Mucosa of descending colon (tissue), 3 donors: ENCODE measurements around the gene SFXN5. TPM values are rescaled to one million over a fixed set of nuclear protein-coding genes. Genes with fewer than 3 reads are reported as not detected.

Experiments used
- ATAC-seq: fragments of 200-7000 bp; cut with Tn5 transposase; one replicate; pipeline ENCODE4 v1.9.1; 2020; ENCODE audit warnings: mild to moderate bottlenecking, moderate library complexity
- DNase-seq, 3 donors: peaks; one replicate each; pipeline ENCODE4 v3.0.0-alpha.2; 2020
- H3K36me3 ChIP-seq: fragments of 200-600 bp; one replicate; pipeline ENCODE4 v1.8.0; 2021; ENCODE audit warnings: low read depth, mild to moderate bottlenecking
- H3K4me1 ChIP-seq: fragments of 200-600 bp; one replicate; pipeline ENCODE4 v1.8.0; 2021; ENCODE audit warnings: low read depth, mild to moderate bottlenecking
- H3K4me3 ChIP-seq: fragments of 200-600 bp; one replicate; pipeline ENCODE4 v1.8.0; 2021; ENCODE audit warnings: mild to moderate bottlenecking
- H3K9me3 ChIP-seq: fragments of 200-600 bp; one replicate; pipeline ENCODE4 v1.8.0; 2021; ENCODE audit warnings: mild to moderate bottlenecking
- intact Hi-C, 2 donors: fragments of 100-400 bp; cut with DNase I in 1 of 2; cut with micrococcal nuclease in 1 of 2; formaldehyde crosslinking; loops; one replicate each; pipeline versions ENCODE4 v1.11.0 to v1.11.1; 2022; cut with DNase I, micrococcal nuclease
- total RNA-seq, 3 donors: library from RNA; stranded (reverse); fragmentation: NEBNext Ultra II Directional in 2 of 3; extraction: Animal tissue kit (Norgen Biotek cat#: 25700) in 2 of 3; gene quantifications; one replicate each; pipeline versions ENCODE4 v1.2.1 to v1.2.4, GENCODE V29; 2021 to 2023
- TF ChIP-seq, protein P1 (sequence below): fragments of 200-600 bp; IDR thresholded peaks from one replicate; pipeline ENCODE4 v1.8.0; 2022; ENCODE audit warnings: antibody characterized with exemption, mild to moderate bottlenecking
- donor health status: DM: no; HTN: no; CAD: no; lungs with moderate emphysema.
- donor health status: DM: no; HTN: no; CAD: no.
- donor health status: DM: no; HTN: yes; CAD: no.

The SFXN5 gene
- total RNA-seq, 3 donors from 2014 or later, result 22.2 to 30.9 (median 27.5) TPM

- ATAC-seq, result no peak
- intact Hi-C loops, result no loop called here
Observed at GRCh38 chr2:73092146-73092783, 20.8 kb upstream of the SFXN5 start.

DNA sequence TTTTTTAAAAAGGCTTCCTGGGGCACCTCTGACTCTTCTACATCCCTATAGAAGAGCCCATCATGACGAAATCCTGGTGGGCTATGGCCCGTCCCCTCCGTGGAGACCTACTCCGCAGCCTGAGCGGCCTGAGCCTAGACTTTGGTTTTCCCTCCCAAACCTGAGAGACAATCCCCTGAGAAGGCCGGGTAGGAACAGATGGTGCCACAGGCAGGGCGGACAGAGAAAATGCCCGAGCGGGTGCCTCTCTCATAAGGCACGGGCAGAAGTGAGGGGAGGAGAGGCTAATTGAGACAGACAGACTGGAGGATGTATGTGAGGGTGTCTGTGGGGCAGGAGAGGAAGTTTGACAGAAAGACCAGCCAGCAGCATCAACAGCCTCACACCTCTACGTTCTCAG, 20.2 kb upstream of the SFXN5 start:
- no peaks in the 10 kb centered on the region for H3K9me3 ChIP-seq
- intact Hi-C loops, result no loop called here
- no peaks in the 10 kb centered on the region for H3K36me3 ChIP-seq
- DNase-seq, result no peak
- no peak overlapping the region for H3K4me3 ChIP-seq
- no peak for ATAC-seq
- TF ChIP-seq, protein P1, sequence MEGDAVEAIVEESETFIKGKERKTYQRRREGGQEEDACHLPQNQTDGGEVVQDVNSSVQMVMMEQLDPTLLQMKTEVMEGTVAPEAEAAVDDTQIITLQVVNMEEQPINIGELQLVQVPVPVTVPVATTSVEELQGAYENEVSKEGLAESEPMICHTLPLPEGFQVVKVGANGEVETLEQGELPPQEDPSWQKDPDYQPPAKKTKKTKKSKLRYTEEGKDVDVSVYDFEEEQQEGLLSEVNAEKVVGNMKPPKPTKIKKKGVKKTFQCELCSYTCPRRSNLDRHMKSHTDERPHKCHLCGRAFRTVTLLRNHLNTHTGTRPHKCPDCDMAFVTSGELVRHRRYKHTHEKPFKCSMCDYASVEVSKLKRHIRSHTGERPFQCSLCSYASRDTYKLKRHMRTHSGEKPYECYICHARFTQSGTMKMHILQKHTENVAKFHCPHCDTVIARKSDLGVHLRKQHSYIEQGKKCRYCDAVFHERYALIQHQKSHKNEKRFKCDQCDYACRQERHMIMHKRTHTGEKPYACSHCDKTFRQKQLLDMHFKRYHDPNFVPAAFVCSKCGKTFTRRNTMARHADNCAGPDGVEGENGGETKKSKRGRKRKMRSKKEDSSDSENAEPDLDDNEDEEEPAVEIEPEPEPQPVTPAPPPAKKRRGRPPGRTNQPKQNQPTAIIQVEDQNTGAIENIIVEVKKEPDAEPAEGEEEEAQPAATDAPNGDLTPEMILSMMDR, result no peak
- no peaks in the 10 kb centered on the region for H3K4me1 ChIP-seq

More at GRCh38 chr2:73092146-73092783, 20.8 kb upstream of the SFXN5 start:
- no peak for DNase-seq
- H3K36me3 ChIP-seq, result no peaks in the 10 kb centered on the region
- no peaks in the 10 kb centered on the region for H3K9me3 ChIP-seq
- H3K4me1 ChIP-seq, result no peaks in the 10 kb centered on the region
- no peak overlapping the region for H3K4me3 ChIP-seq
- TF ChIP-seq, protein P1, result no peak

DNA sequence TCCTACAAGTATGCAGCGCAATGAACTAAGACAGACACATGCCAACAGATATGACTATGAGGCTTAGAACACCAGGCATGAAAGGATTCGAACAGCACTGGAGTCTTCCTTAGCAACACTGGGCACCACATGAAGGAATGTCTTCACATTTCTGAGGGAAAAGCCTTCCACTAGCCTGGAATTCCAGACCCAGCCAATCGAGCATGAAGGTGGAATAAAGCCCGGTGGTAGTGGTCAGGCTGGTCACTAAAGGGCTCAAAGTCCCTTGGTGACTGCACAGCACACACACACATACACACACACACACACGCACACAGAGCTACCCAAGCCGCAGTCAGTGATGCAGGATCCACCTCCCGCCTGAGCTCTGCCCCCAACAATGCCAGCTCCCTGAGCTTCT, 19.7 kb upstream of the SFXN5 start:
- TF ChIP-seq, protein P1, result no peak
- DNase-seq, result no peak
- H3K4me3 ChIP-seq, result no peak overlapping the region
- ATAC-seq, result no peak
- no peaks in the 10 kb centered on the region for H3K36me3 ChIP-seq
- H3K9me3 ChIP-seq, result no peaks in the 10 kb centered on the region
- no peaks in the 10 kb centered on the region for H3K4me1 ChIP-seq
- intact Hi-C loops, result no loop called here

DNA sequence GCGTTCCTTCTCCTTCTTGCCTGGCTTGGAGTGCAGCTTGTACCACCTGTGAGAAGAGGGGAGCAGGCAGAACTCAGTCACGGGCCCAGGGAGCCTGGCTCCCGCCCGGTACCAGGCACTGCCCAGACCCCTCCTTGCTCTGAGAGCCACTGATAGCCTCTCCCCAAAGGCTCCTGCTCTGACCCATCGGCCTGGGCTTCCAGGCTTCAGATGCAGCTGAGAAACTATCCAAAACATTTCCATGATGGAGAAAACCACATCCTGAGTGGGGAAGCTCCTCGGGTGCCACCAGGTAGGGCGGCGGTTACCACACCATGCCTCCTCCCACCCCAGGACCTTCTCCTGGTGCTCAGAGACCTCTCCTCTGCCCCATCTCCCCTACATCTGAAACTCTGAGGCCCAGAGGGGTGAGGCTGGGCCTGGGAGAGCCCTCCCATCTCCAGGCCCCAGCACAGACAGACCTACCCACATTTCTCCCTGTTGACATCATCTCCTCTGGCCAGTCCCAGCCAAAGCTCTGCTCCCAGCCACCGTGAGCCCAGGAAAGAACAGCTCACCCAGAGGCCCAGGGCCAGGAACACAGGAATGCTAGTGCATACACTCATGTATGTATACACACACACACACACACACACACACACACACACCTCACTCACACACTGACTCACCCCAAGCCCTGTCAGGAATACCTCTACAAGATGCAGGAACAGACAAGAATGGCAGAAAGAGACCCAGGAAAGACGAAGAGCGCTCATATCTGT, 17.9 kb upstream of the SFXN5 start:
- TF ChIP-seq, protein P1, result no peak
- ATAC-seq (peak; percentile 26), DNase-seq (no peak)
- no peaks in the 10 kb centered on the region for H3K4me1 ChIP-seq
- intact Hi-C loops, result loop anchor here in 1 of 2 donors (10.0 kb wide), 1 partner anchor 195 kb away; no protein-coding TSS in a partner anchor
- no peaks in the 10 kb centered on the region for H3K9me3 ChIP-seq
- no peak overlapping the region for H3K4me3 ChIP-seq
- H3K36me3 ChIP-seq, result no peaks in the 10 kb centered on the region

DNA sequence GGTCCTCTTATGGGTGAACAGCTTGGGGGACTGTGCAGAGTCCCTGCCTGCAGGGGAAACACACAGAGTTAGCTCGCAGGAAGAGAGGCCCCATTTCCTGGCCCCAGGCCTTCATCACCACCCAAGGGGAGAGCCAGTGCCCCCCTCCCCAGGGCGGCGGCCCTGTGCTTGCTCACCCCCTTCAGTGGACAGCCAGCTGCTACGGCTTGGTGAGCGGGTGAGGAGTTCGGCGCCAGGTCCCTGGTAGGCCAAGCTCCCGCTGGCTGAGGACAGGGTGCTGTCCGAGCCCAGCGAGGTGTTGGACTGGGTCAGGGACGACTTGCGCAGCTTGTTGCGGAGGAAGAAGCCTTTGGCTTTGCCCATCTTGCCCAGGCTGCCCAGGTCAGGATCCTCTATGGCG, 17.2 kb upstream of the SFXN5 start:
- Histone ChIP-seq H3K36me3 (no peaks in the 10 kb centered on the region), H3K9me3 (no peaks in the 10 kb centered on the region), H3K4me3 (no peak overlapping the region), H3K4me1 (no peaks in the 10 kb centered on the region)
- TF ChIP-seq, protein P1, result no peak
- no peak for DNase-seq
- intact Hi-C loops, result loop anchor here in 1 of 2 donors (10.0 kb wide), 1 partner anchor 194 kb away; no protein-coding TSS in a partner anchor
- no peak for ATAC-seq
